Right renal pelvis (tissue), 4 donors: ENCODE data around the gene LRFN2. TPM values are rescaled to one million over a fixed set of nuclear protein-coding genes. Genes with fewer than 3 reads are reported as not detected.

Source experiments
- DNase-seq, 4 donors: peaks; one replicate each; pipeline ENCODE4 v3.0.0-alpha.2; 2013; ENCODE audit warnings: low read depth in 4 of 4, low spot score in 3 of 4, missing footprints in 1 of 4
- polyA plus RNA-seq, 4 donors: library from polyadenylated mRNA; unstranded; fragments of 120-200 nt; gene quantifications; one replicate each; pipeline ENCODE4 v1.2.1, GENCODE V29; 2013; ENCODE audit not compliant: insufficient read length in 4 of 4

The LRFN2 gene
- polyA plus RNA-seq, 4 donors = 0.94 to 1.6 (median 1.0) TPM

- DNase-seq = no peak
Observed at GRCh38 chr6:40387127-40387870, 199.9 kb downstream of the LRFN2 start.

- DNase-seq = no peak
Observed at GRCh38 chr6:40386200-40386599, 201.0 kb downstream of the LRFN2 start.

GRCh38 chr6:40383348-40384115, 203.6 kb downstream of the LRFN2 start:
- no peak for DNase-seq

GRCh38 chr6:40380271-40380670, 206.9 kb downstream of the LRFN2 start:
- DNase-seq = no peak

GRCh38 chr6:40379811-40380210, 207.4 kb downstream of the LRFN2 start:
- no peak for DNase-seq

GRCh38 chr6:40378725-40379074, 208.5 kb downstream of the LRFN2 start:
- DNase-seq = no peak

- DNase-seq = no peak
Observed at GRCh38 chr6:40378071-40378724, 209.0 kb downstream of the LRFN2 start.

- no peak for DNase-seq
Observed at GRCh38 chr6:40377173-40377806, 209.9 kb downstream of the LRFN2 start.

- DNase-seq = no peak
Observed at GRCh38 chr6:40376113-40376650, 211.0 kb downstream of the LRFN2 start.

- no peak for DNase-seq
Observed at GRCh38 chr6:40373267-40373666, 213.9 kb downstream of the LRFN2 start.

- no peak for DNase-seq
Observed at GRCh38 chr6:40371621-40372020, 215.5 kb downstream of the LRFN2 start.

GRCh38 chr6:40371095-40371494, 216.1 kb downstream of the LRFN2 start:
- no peak for DNase-seq

- DNase-seq = no peak
Observed at GRCh38 chr6:40369891-40370290, 217.3 kb downstream of the LRFN2 start.

GRCh38 chr6:40369042-40369441, 218.1 kb downstream of the LRFN2 start:
- DNase-seq = no peak

- no peak for DNase-seq
Observed at GRCh38 chr6:40362859-40363258, 224.3 kb downstream of the LRFN2 start.

GRCh38 chr6:40359808-40360207, 227.4 kb downstream of the LRFN2 start:
- no peak for DNase-seq

GRCh38 chr6:40358473-40359460, 228.4 kb downstream of the LRFN2 start:
- no peak for DNase-seq

- no peak for DNase-seq
Observed at GRCh38 chr6:40356242-40356910, 230.8 kb downstream of the LRFN2 start.

- DNase-seq = no peak
Observed at GRCh38 chr6:40355532-40355931, 231.6 kb downstream of the LRFN2 start.
